Neural cell (in vitro differentiated cells): ENCODE results near the gene GTF2A1.

Experiments used
- EP300 ChIP-seq: fragments of 450-650 bp; conservative IDR thresholded peaks from 2 replicates; pipeline ENCODE4 v1.6.1; 2014; ENCODE audit warnings: antibody characterized with exemption, mild to moderate bottlenecking, moderate library complexity; ENCODE audit not compliant: poor library complexity, severe bottlenecking
- EZH2 ChIP-seq: fragments of 200-600, 300-800 bp; shearing (Covaris generic), sonication (generic); IDR thresholded peaks from 2 replicates; pipeline ENCODE4 v1.6.1; 2014; ENCODE audit warnings: antibody characterized with exemption, low read length, borderline replicate concordance, mild to moderate bottlenecking; ENCODE audit not compliant: insufficient read depth, poor library complexity, severe bottlenecking
- POLR2AphosphoS5 ChIP-seq: IDR thresholded peaks from 2 replicates; pipeline ENCODE4 v1.6.1; 2012
- RAD21 ChIP-seq: fragments of 450-650 bp; conservative IDR thresholded peaks from 2 replicates; pipeline ENCODE4 v1.6.1; 2014; ENCODE audit warnings: antibody characterized with exemption, mild to moderate bottlenecking, moderate library complexity
- TF ChIP-seq, protein P1 (sequence below): fragments of 450-650 bp; IDR thresholded peaks from 2 replicates; pipeline ENCODE4 v1.5.1; 2014; ENCODE audit warnings: antibody characterized with exemption, mild to moderate bottlenecking, moderate library complexity; ENCODE audit not compliant: poor library complexity, severe bottlenecking
- TF ChIP-seq, protein P2 (sequence below): IDR thresholded peaks from 2 replicates; pipeline ENCODE4 v1.6.1; 2012; ENCODE audit warnings: borderline replicate concordance

DNA sequence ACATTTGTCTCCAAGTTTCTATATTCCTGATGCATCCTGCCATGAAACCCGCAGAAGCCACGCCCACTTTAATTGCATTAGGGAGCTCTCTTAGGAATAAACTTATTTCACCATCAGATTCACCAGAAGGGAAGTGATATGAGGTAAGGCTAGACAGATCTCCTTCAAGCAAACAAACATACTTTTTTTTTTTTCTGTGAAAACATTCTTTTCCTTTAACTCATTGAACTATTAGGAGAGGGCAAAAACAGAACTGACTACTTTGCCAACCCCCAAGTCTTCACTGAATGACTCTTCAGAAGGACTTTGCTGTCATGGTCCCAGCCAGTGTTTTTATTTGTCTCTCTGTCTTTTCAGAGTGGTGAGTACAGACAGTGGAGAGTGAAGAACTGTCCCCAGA, 48.4 kb downstream of the GTF2A1 start:
- TF ChIP-seq, protein P1, sequence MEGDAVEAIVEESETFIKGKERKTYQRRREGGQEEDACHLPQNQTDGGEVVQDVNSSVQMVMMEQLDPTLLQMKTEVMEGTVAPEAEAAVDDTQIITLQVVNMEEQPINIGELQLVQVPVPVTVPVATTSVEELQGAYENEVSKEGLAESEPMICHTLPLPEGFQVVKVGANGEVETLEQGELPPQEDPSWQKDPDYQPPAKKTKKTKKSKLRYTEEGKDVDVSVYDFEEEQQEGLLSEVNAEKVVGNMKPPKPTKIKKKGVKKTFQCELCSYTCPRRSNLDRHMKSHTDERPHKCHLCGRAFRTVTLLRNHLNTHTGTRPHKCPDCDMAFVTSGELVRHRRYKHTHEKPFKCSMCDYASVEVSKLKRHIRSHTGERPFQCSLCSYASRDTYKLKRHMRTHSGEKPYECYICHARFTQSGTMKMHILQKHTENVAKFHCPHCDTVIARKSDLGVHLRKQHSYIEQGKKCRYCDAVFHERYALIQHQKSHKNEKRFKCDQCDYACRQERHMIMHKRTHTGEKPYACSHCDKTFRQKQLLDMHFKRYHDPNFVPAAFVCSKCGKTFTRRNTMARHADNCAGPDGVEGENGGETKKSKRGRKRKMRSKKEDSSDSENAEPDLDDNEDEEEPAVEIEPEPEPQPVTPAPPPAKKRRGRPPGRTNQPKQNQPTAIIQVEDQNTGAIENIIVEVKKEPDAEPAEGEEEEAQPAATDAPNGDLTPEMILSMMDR, result no peak
- no peak for TF ChIP-seq RAD21
- TF ChIP-seq POLR2AphosphoS5, result no peak
- TF ChIP-seq EP300, result no peak
- TF ChIP-seq, protein P2, sequence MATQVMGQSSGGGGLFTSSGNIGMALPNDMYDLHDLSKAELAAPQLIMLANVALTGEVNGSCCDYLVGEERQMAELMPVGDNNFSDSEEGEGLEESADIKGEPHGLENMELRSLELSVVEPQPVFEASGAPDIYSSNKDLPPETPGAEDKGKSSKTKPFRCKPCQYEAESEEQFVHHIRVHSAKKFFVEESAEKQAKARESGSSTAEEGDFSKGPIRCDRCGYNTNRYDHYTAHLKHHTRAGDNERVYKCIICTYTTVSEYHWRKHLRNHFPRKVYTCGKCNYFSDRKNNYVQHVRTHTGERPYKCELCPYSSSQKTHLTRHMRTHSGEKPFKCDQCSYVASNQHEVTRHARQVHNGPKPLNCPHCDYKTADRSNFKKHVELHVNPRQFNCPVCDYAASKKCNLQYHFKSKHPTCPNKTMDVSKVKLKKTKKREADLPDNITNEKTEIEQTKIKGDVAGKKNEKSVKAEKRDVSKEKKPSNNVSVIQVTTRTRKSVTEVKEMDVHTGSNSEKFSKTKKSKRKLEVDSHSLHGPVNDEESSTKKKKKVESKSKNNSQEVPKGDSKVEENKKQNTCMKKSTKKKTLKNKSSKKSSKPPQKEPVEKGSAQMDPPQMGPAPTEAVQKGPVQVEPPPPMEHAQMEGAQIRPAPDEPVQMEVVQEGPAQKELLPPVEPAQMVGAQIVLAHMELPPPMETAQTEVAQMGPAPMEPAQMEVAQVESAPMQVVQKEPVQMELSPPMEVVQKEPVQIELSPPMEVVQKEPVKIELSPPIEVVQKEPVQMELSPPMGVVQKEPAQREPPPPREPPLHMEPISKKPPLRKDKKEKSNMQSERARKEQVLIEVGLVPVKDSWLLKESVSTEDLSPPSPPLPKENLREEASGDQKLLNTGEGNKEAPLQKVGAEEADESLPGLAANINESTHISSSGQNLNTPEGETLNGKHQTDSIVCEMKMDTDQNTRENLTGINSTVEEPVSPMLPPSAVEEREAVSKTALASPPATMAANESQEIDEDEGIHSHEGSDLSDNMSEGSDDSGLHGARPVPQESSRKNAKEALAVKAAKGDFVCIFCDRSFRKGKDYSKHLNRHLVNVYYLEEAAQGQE, result no peak
- TF ChIP-seq EZH2, result no peak
